Activated CD4-positive, alpha-beta T cell treated with anti-CD3 and anti-CD28 coated beads, Interleukin-2, amount 10 ng/mL, durations not matched to agents 7 days and 5 days (primary cell): ENCODE data around the gene ASTN2. TPM values are rescaled to one million over a fixed set of nuclear protein-coding genes. Genes with fewer than 3 reads are reported as not detected.

ENCODE experiments used
- CTCF ChIA-PET: fragments of 350-600 bp; sonication (Branson Sonifier 250); formaldehyde crosslinking; loops from one replicate; lab custom pipeline; 2021; ENCODE audit warnings: antibody characterized with exemption; lab: Charles Lee
- POLR2A ChIA-PET: fragments of 350-600 bp; sonication (Branson Sonifier 250); formaldehyde crosslinking; loops from one replicate; lab custom pipeline; 2021; ENCODE audit warnings: antibody characterized with exemption; lab: Charles Lee
- DNase-seq: peaks from one replicate; pipeline ENCODE4 v3.0.0-alpha.2; 2020
- H3K27ac Mint-ChIP-seq: one replicate; pipeline ENCODE4 v1.8.0; 2021; ENCODE audit warnings: mild to moderate bottlenecking, moderate library complexity, mixed read lengths
- H3K27me3 Mint-ChIP-seq: one replicate; pipeline ENCODE4 v1.8.0; 2021; ENCODE audit warnings: mixed read lengths
- H3K36me3 Mint-ChIP-seq: one replicate; pipeline ENCODE4 v1.8.0; 2021; ENCODE audit warnings: low read depth, mixed read lengths
- H3K4me1 Mint-ChIP-seq: one replicate; pipeline ENCODE4 v1.8.0; 2021; ENCODE audit warnings: mixed read lengths
- H3K4me3 Mint-ChIP-seq: one replicate; pipeline ENCODE4 v1.8.0; 2021; ENCODE audit warnings: mild to moderate bottlenecking, moderate library complexity, mixed read lengths
- H3K9me3 Mint-ChIP-seq: one replicate; pipeline ENCODE4 v1.8.0; 2021; ENCODE audit warnings: mixed read lengths
- total RNA-seq, 2 experiments: library from RNA; stranded (reverse); gene quantifications; one replicate each; pipeline ENCODE4 v1.2.3, GENCODE V29; 2021

ASTN2 gene
- total RNA-seq, 2 experiments from 2014 or later: 3.2 to 4.1 TPM

DNA sequence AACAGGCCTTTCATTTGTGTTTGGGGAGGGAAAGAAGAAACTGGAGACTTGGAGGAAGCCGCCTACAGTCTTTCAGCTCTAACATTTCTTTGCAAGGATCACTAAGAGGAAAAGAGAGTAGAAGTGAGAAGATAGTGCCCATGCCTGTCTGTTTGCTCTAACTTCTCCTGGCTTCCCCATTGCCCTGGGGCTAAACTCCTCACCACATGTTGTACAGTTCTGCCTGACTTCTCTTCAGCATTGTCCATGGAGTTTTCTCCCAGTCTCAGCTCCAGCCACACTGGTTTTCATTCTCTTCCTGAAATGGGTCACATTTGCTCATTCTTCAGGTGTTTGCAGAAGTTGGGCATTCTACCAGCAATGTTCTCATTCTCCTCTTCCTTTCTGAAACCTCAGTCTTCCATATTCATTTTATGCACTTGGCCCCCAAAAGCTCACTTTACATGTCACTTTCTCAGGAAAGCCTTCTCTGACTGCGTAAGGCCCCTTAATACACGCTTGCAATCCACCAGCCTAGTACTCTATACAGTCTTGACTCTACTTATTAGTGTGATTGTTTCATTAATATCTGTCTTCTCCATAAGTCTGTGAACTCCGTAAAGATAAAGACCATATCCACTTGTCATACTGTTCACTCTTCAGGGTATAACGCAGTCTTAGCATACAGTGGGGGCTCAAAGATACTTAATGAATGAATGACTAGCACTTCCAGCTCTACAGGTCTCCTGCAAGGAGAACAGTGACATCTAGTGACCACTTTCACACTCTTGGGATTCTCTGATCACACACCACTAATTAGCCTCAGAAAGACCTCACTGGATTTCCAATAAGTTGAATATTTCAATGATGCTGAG lies 768.0 kb downstream of the ASTN2 start:
- Mint-ChIP-seq H3K4me3 (no peak overlapping the region), H3K9me3 (no peaks in the 10 kb centered on the region), H3K4me1 (no peaks in the 10 kb centered on the region), H3K27me3 (no peaks in the 10 kb centered on the region), H3K27ac (no peak overlapping the region), H3K36me3 (no peaks in the 10 kb centered on the region)
- no peak for DNase-seq
- POLR2A ChIA-PET: no interaction called here
- CTCF ChIA-PET: no interaction called here

DNA sequence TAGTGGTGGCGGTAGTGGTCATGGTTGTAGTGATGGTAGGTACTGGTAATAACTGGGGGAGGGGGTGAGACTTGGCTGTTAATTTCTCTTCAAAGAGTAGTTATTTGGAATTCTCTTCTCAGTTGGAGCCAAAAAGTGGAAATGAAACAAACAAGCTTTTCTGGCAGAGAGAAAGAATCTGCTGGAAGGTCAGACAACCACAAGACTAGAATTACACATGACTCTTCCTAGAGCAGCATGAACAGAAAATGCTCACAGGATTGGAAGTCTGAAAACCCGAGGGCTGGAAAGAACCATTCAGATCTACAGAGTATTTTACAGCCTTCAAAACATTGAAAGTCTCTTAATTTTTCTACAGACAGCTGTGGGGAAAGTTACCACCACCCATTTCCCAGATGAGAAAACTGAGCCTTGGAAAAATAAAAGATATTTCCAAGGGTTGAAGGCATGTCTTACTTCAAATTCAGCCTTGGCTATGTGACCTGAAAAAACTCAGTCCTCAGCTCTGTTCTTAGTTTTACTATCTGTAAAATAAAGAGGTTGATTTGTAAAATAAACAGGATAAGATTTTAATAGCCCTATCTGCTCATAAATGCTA lies 770.7 kb downstream of the ASTN2 start:
- no peak overlapping the region for H3K27ac Mint-ChIP-seq

DNA sequence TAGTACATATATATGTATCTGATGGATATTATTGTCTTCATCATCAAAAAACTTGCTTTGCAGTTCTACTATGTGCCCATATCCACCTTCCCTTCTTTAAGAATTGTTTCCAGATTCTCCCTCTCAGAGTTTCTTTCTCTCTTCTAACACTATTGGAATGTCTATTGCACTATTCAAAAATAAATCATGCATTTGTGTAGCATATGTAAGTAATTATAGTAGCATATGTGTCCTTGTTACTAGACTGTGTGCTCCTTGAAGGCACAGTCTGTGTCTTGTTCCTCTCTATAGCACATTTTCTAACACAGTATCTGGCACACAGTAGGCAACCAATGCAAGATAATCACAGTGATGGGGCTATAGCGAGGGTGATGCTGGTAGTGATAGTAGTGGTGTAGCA lies 771.2 kb downstream of the ASTN2 start:
- H3K27me3 Mint-ChIP-seq: no peaks in the 10 kb centered on the region
- H3K36me3 Mint-ChIP-seq: no peaks in the 10 kb centered on the region
- no peaks in the 10 kb centered on the region for H3K4me1 Mint-ChIP-seq
- ChIA-PET CTCF (no interaction called here), POLR2A (no interaction called here)
- H3K9me3 Mint-ChIP-seq: no peaks in the 10 kb centered on the region
- DNase-seq: no peak
- H3K27ac Mint-ChIP-seq: no peak overlapping the region
- H3K4me3 Mint-ChIP-seq: no peak overlapping the region

More for the DNA sequence above, 770.7 kb downstream of the ASTN2 start:
- Mint-ChIP-seq H3K36me3 (no peaks in the 10 kb centered on the region), H3K9me3 (no peaks in the 10 kb centered on the region), H3K27me3 (no peaks in the 10 kb centered on the region), H3K4me3 (no peak overlapping the region), H3K4me1 (no peaks in the 10 kb centered on the region)
- ChIA-PET POLR2A (no interaction called here), CTCF (no interaction called here)
- DNase-seq: no peak

DNA sequence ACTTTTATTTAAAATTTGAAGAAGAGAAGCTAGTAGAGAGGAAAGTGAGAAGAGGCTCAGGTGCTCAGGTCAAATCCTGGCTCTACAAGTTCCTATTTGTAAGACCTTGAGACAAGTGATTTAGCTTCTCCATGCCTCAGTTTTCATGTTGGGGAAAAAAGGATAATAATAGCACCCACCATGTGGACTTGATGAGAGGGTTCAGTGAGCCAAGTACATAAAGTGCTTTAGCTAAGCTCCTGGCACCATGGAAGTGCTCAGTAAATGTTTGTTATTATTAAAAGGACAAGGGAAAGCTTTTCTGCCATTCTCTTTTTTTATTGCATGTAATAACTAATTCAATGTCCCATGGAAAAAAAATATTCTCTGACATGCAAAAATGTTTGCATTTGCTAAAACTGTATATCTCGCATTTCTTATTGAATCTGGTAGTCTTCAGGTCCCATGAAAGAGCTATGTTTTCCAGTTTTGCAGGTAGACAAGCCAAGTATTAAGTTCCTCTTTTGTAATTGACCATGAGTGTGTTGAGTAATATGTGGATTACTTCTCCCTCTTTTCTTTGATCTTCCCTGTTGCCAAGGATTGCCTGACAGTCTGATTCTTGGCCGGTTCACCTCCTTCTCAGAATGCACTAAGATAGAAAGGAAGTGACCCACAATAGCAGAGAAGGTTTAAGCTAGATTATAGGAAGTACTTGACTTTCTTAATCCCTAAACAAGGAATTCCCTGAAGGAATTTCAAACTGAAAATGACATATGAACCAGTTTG lies 773.4 kb downstream of the ASTN2 start:
- ChIA-PET CTCF (interaction anchor here (1.2 kb wide), 1 partner anchor 8 kb away, joined by 5 read pairs; no protein-coding TSS in a partner anchor), POLR2A (no interaction called here)
- Mint-ChIP-seq H3K27me3 (no peaks in the 10 kb centered on the region), H3K27ac (no peak overlapping the region), H3K4me3 (no peak overlapping the region), H3K9me3 (no peaks in the 10 kb centered on the region), H3K4me1 (no peaks in the 10 kb centered on the region), H3K36me3 (no peaks in the 10 kb centered on the region)
- DNase-seq: no peak

DNA sequence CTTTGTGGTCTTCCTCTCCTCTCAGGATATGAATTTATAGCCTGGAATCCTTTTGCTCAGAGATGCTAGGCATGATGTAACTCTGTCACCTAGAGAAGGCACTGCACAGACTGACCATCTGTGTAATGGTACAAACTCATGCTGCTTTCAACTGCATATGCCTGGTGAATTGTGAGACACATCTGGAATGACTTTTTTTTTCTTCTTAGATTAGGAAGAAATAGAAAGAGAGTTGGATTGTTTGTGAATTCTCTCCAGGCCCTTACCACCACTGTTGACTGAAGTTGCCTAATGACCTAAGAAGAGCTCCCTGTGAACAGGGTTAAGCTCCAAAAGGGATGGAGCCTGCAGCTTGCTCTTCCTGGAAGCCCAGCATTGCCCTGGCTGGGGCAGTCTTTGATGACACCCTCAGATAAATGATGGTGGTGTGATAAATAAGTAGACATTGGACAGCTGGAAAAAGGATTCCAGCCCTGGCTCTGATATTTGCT lies 775.6 kb downstream of the ASTN2 start:
- no peaks in the 10 kb centered on the region for H3K9me3 Mint-ChIP-seq
- no peaks in the 10 kb centered on the region for H3K4me1 Mint-ChIP-seq

DNA sequence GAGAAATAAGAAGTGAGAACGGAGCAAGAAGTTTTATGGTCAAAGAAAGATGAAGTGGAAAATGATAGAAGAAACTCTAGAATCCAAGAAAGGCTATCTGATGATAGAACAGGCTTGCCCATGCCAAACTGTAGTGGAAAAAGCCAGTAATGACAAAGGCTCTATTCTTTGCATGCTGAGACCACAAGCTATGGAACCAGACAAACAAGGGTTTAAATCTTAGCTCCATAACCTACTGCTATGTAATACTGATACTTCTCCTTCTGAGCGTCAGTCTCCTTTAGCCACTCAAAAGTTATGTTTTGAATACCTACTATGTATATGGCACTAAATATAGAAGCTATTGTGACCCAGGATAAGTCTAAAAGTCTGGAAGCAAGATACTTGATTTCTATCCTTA lies 778.9 kb downstream of the ASTN2 start:
- CTCF ChIA-PET: interaction anchor here (1.6 kb wide), 1 partner anchor 84 kb away, joined by 4 read pairs; no protein-coding TSS in a partner anchor
- POLR2A ChIA-PET: no interaction called here
- no peaks in the 10 kb centered on the region for H3K9me3 Mint-ChIP-seq
- H3K4me3 Mint-ChIP-seq: no peak overlapping the region
- H3K36me3 Mint-ChIP-seq: no peaks in the 10 kb centered on the region
- H3K27ac Mint-ChIP-seq: no peak overlapping the region
- H3K27me3 Mint-ChIP-seq: no peaks in the 10 kb centered on the region
- DNase-seq: no peak
- H3K4me1 Mint-ChIP-seq: no peaks in the 10 kb centered on the region

More for the DNA sequence above, 775.6 kb downstream of the ASTN2 start:
- no peaks in the 10 kb centered on the region for H3K27me3 Mint-ChIP-seq
- ChIA-PET POLR2A (no interaction called here), CTCF (no interaction called here)
- H3K27ac Mint-ChIP-seq: no peak overlapping the region
- no peak for DNase-seq
- no peak overlapping the region for H3K4me3 Mint-ChIP-seq
- H3K36me3 Mint-ChIP-seq: no peaks in the 10 kb centered on the region

DNA sequence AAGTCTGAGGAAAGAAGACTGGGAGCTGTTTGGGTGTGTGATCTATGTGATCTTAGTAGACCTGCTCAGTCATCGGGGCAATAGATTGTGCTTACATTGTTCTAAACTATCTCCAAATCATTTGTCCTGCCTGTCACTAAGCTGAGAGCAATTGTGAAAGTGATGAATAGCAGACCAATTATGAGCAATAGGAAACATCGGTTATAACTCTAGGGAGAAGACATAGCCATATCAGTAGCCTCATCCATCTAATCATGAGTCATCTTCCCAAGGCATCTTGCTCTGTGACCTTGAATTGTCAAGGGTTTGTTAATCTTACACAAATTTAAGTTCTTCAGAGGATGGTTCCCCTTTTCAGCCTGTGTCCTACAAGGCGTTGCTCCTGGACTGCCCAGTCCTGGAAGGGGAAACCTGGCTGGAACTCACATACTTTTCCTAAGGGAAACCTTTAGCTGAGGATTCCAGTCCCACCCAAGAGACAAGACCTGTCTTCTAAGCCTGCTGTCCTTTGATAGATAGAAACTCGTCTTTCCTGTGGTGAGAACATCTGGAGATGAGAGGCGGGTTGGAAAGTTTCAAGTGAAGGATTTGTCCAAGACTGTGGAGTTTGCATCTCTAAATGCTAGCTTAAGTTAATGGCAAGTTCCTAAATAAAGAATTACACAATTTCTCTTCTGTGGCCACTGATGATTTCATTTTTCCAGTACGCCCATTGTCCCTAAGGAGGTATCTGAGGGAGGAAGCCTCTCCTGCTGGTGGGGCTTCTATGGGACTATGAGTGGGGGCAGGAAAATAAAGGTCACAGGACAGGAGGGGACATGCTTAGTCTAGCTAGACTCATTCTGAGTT lies 781.6 kb downstream of the ASTN2 start:
- Mint-ChIP-seq H3K4me3 (no peak overlapping the region), H3K27me3 (no peaks in the 10 kb centered on the region), H3K9me3 (no peaks in the 10 kb centered on the region), H3K27ac (no peak overlapping the region), H3K4me1 (no peaks in the 10 kb centered on the region), H3K36me3 (no peaks in the 10 kb centered on the region)
- no peak for DNase-seq
- ChIA-PET POLR2A (no interaction called here), CTCF (interaction anchor here (1.4 kb wide), 1 partner anchor 9 kb away, joined by 5 read pairs; no protein-coding TSS in a partner anchor)

DNA sequence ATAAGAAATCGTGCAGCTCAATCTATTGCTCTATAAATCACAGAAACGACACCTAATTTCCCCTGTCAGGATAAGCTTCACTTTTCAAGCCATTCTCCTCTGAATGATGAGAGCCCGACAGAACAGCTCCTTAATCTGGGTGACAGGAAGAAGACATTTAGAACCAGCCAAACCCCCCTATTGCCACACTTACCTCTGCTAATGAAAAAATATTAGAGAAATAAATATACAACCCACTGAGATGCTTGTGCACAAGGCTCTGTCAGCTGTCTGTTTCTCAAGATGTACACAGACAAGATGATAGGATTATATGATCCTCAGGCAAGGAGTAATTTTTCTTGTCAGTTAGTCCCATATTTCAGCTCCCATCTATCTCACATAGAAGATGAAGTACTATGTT lies 785.2 kb downstream of the ASTN2 start:
- CTCF ChIA-PET: no interaction called here
- POLR2A ChIA-PET: no interaction called here
- no peaks in the 10 kb centered on the region for H3K27me3 Mint-ChIP-seq
- no peaks in the 10 kb centered on the region for H3K36me3 Mint-ChIP-seq
- no peak overlapping the region for H3K4me3 Mint-ChIP-seq
- no peak overlapping the region for H3K27ac Mint-ChIP-seq
- H3K4me1 Mint-ChIP-seq: no peaks in the 10 kb centered on the region
- no peak for DNase-seq
- no peaks in the 10 kb centered on the region for H3K9me3 Mint-ChIP-seq

DNA sequence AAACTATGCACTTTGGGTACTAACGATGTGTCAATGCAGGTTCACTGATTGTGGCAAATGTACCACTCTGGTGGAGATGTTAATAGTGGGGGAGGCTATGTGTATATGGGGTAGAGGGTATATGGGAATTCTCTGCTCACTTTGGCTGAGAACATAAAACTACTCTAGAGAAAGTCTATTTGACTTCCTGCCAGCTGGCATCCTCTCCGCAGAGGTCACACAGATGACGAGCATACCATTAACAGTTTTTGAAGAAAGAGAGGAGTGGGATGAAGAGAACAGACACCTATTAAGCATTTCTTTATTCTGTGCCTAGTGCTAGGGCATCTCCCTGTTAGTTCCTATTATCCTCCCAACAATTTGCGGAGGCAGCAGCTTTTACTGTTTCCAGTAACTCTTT lies 786.1 kb downstream of the ASTN2 start:
- Mint-ChIP-seq H3K36me3 (no peaks in the 10 kb centered on the region), H3K27ac (no peak overlapping the region), H3K9me3 (no peaks in the 10 kb centered on the region), H3K4me1 (no peaks in the 10 kb centered on the region), H3K27me3 (no peaks in the 10 kb centered on the region), H3K4me3 (no peak overlapping the region)
- CTCF ChIA-PET: no interaction called here
- DNase-seq: no peak
- POLR2A ChIA-PET: no interaction called here

DNA sequence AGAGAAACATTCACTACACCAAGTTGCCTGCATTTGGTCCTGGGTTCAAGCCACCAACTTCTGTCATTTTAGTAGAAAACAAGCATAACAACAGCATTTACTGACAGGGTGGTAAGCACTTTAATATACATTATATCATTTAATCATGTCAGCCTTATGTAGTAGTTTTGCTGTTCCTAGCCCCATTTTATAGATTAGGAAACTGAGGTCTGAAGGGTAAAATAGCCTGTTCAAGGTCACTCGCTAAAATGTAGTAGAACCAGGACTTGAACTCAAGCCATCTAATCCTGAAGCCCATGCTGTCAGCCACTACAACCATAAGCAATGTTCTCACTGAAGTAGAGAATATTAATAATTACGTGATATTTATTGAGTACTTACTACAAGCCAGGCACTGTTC lies 787.4 kb downstream of the ASTN2 start:
- no peaks in the 10 kb centered on the region for H3K36me3 Mint-ChIP-seq
- no peaks in the 10 kb centered on the region for H3K27me3 Mint-ChIP-seq
- CTCF ChIA-PET: no interaction called here
- no peak overlapping the region for H3K27ac Mint-ChIP-seq
- H3K9me3 Mint-ChIP-seq: no peaks in the 10 kb centered on the region
- no peak overlapping the region for H3K4me3 Mint-ChIP-seq
- POLR2A ChIA-PET: no interaction called here
- no peaks in the 10 kb centered on the region for H3K4me1 Mint-ChIP-seq
- no peak for DNase-seq

DNA sequence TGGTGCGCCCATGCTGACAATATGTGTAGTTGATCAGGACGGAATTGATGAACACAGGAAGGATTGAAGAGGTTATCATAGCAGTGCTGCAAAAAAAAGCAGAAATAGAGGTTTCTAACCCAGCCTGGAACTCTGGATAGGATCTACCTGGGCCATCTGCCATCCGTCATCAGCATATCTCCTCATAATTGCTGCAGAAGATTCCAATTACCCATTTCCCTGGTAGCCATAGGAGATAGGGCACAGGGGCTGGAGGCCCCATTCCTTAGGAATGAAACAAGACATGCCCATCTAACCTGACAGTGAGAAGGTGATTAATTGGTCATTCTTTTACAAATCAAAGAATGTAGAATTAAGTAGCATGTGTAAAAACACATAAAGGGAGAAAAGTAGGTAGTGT lies 788.1 kb downstream of the ASTN2 start:
- Mint-ChIP-seq H3K9me3 (no peaks in the 10 kb centered on the region), H3K27me3 (no peaks in the 10 kb centered on the region), H3K4me1 (no peaks in the 10 kb centered on the region), H3K27ac (no peak overlapping the region), H3K36me3 (no peaks in the 10 kb centered on the region), H3K4me3 (no peak overlapping the region)
- CTCF ChIA-PET: no interaction called here
- POLR2A ChIA-PET: no interaction called here
- DNase-seq: no peak

DNA sequence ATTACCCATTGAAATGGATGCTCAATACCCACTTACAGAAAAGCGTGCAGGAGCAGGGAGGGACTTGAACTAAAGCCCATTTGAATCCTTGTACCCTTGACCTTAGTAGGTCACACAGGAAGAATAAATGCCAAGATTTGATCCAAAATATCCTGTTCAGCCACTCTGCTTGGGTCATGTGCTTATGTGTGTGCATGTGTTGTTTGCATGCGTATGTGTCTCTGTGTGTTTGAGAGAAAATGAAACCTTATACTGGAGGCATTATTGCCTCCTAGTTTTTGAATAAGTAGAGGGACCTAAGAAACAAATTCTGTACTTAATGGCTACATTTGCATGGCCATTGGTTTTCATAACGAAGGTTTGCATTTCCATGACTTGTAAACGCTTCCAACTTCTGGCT lies 791.1 kb downstream of the ASTN2 start:
- Mint-ChIP-seq H3K9me3 (no peaks in the 10 kb centered on the region), H3K36me3 (no peaks in the 10 kb centered on the region), H3K4me1 (no peaks in the 10 kb centered on the region), H3K27ac (no peak overlapping the region), H3K4me3 (no peak overlapping the region), H3K27me3 (no peaks in the 10 kb centered on the region)
- DNase-seq: no peak
- ChIA-PET CTCF (no interaction called here), POLR2A (no interaction called here)
